Activated T-cell treated with anti-CD3 and anti-CD28 coated beads, Interleukin-2, amount 50 U/mL, for 48 hours (primary cell): ENCODE data around the gene EIF3A.
A peak's percentile ranks its signal among the peaks of the same experiment; 100 is the strongest.
"Not testable (repeated sequence)": the region's sequence is repeated elsewhere in the genome, so short reads cannot be mapped to it uniquely, and the experiment has no call there.

Source experiments
- DNase-seq, 2 experiments: peaks; one replicate each; pipeline ENCODE4 v3.0.0-alpha.2; 2020

Gene EIF3A, protein sequence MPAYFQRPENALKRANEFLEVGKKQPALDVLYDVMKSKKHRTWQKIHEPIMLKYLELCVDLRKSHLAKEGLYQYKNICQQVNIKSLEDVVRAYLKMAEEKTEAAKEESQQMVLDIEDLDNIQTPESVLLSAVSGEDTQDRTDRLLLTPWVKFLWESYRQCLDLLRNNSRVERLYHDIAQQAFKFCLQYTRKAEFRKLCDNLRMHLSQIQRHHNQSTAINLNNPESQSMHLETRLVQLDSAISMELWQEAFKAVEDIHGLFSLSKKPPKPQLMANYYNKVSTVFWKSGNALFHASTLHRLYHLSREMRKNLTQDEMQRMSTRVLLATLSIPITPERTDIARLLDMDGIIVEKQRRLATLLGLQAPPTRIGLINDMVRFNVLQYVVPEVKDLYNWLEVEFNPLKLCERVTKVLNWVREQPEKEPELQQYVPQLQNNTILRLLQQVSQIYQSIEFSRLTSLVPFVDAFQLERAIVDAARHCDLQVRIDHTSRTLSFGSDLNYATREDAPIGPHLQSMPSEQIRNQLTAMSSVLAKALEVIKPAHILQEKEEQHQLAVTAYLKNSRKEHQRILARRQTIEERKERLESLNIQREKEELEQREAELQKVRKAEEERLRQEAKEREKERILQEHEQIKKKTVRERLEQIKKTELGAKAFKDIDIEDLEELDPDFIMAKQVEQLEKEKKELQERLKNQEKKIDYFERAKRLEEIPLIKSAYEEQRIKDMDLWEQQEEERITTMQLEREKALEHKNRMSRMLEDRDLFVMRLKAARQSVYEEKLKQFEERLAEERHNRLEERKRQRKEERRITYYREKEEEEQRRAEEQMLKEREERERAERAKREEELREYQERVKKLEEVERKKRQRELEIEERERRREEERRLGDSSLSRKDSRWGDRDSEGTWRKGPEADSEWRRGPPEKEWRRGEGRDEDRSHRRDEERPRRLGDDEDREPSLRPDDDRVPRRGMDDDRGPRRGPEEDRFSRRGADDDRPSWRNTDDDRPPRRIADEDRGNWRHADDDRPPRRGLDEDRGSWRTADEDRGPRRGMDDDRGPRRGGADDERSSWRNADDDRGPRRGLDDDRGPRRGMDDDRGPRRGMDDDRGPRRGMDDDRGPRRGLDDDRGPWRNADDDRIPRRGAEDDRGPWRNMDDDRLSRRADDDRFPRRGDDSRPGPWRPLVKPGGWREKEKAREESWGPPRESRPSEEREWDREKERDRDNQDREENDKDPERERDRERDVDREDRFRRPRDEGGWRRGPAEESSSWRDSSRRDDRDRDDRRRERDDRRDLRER (N-terminal part only)

DNA sequence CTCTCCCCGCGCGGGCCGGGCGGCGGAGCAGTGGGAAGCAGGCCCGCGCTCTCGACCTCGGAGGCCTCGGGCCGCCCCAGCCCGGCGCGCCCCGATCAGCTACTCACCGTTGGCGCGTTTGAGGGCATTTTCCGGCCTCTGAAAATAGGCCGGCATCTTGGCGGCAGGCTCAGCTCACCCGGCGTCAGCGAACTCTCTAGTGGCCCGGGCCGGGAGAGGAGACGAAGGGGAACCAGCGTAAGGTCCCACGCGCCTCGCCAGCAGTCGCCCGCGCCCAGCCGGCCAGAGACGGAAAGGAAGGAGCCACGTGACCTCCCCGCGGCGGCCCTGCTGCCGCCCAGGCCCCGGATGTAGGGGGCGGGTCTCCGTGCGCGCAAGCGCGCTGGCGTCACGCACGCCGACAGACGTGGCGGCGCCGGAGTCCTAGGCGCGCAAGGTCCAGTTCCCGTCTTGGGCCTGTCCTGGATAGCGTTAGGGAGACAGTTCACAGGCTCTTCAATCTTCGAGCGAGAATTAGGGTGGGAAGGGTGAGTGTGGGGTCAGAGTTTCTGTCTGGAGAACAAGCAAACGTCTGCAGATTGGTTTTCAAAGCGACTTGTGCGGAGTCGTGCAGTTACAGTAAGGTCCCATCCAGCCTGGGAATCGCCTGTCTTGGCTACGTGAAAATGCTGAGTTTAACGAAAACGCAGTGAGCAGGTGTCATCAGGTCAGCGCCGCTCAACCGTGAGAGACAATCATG is at the start of gene EIF3A:
Gene EIF3A (minus strand): TSS at position 297 of the 739 bp plus-strand sequence. CDS start 141 bp downstream, at position 156.
- DNase-seq, result peak; percentile 93 to 96

DNA sequence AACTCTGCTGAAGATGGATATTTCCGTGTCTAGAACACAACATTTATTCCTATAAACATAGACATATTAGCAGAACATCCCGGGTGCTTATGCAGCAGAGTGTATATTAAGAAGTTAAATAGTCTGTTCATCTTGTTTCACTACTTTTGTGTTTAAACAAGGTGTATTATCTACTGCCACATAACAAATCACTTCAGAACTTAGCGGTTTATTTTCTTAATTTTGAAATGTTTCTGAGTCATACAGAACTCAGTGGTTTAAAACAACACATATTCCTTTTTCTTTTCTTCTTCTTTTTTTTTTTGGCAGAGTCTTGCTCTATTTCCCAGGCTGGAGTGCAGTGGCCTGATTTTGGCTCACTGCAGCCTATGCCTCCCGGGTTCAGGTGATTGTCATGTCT is 49.1 kb upstream of the EIF3A start:
- no peak for DNase-seq

DNA sequence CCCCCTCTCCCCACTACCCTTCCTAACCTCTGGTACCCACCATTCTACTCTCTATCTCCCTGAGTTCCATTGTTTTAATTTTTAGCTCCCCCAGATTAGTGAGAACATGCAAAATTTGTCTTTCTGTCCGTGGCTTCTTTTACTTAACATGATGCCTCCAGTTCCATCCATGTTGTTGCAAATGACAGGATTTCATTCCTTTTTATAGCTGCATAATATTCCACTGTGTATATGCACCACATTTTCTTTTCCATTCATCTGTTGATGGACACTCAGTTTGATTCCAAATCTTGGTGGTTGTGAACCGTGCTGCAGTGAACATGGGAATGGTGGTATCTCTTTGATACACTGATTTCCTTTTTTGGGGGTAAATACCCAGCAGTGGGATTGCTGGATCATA is 45.3 kb upstream of the EIF3A start:
- DNase-seq, result no peak

DNA sequence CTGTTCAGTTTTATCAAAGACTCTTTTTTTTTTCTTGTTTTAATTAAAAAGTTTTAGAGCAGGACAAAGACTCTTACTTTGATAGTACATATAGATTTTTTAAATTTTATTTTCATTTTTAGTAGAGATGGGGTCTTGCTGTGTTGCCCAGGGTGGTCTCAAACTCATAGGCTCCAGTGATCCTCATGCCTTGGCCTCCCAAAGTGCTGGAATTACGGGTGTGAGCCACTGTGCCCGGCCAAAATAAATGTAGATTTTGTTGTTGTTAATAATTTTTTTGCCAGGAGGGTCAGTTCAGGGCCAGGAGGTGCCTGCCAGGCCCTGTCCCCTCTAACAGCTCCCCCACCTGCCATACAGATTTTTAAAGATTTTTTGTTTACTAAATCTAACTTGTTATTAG is 40.3 kb upstream of the EIF3A start:
- DNase-seq, result no peak

DNA sequence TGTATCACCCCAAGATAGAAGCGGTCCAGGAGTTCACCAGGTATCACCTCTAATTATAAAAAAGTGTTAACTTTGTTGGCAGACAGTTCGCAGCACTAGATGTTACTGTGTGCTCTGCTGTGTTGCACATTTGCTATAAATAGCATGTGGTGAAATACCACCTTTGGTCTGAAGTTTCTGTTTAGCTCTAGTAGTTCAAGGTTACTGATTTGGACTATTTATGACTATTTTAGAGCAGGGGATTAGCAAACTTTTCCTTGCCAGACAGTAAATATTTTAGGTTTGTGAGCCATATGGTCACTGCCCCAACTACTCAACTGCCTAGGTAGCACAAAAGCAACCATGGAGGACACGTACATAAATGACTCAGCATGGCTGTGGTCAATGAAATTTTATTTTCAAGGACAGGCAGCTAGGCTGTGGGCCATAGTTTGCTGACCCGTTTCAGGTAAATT is 39.8 kb upstream of the EIF3A start:
- DNase-seq, result no peak

DNA sequence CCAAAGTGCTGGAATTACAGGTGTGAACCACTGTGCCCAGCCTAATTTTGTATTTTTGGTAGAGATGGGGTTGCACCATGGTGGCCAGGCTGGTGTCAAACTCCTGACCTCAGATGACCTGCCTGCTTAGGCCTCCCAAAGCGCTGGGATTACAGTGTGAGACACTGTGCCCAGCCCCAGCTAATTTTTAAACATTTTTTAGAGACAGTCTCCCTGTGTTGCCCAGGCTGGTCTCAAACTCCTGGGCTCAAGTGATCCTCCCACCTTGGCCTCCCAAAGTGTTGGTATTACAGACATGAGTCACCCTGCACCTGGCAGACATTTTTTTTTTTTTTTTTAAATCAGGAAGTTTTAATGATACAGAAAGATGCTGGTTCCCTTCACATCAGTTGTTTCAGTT is 38.8 kb upstream of the EIF3A start:
- DNase-seq, result no peak

DNA sequence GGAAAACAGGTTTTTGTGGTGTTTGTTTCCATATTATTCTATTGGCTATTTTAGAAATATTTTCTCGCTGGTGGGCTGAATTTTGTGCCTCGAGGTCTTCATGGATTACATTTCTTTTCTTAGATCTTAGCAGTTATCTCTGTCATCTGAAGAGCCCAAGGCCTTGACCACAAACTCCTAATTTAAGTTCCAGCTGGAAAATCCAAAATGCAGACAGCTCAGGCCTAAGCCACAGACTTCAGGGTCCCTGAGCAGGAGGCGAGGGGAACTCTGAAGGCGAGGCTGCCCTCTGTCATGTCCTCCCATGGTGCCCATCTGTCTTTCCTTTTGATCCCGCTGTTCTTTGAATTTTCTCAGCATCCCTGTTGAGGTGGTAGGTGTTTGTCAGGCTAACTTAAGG is 37.6 kb upstream of the EIF3A start:
- DNase-seq, result no peak

DNA sequence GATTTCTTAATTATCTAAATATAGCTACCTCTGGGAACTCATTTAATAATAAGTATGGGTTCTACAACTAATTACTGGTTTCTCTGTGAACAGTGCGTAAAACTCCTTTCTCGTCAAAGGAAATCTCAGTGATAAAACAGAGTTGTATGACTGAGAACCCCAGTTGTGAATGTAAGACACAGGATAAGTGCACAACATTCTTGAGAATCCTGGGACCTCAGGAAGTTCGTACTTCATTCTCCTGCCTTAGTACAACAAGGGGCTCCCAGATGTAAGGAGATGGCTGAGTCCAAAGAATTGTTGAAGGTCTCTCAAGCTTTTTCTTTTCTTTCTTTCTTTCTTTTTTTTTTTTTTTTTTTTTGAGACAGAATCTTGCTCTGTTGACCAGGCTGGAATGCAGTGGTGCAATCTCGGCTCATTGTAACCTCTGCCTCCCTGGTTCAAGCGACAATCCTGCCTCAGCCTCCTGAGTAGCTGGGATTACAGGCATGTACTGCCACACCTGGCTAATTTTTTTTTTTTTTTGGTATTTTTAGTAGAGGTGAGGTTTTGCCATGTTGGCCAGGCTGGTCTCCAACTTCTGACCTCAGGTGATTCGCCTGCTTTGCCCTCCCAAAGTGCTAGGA is 35.8 kb upstream of the EIF3A start:
- no peak for DNase-seq

DNA sequence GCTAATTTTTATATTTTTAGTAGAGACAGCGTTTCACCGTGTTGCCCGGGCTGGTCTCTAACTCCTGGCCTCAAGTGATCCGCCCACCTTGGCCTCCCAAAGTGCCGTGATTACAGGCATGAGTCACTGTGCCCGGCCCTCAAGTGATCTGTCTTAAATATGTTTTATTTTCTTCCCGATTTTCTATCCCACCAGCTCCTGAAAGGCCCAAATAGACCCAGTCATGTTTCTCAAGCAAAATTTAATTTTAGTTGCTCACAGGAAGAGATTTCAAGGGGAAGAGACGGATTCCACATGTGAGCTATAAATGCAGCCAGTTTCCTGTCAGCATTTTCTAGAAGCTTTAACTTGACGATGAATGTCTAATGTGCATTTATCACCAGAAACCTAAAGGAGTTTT is 35.3 kb upstream of the EIF3A start:
- no peak for DNase-seq

DNA sequence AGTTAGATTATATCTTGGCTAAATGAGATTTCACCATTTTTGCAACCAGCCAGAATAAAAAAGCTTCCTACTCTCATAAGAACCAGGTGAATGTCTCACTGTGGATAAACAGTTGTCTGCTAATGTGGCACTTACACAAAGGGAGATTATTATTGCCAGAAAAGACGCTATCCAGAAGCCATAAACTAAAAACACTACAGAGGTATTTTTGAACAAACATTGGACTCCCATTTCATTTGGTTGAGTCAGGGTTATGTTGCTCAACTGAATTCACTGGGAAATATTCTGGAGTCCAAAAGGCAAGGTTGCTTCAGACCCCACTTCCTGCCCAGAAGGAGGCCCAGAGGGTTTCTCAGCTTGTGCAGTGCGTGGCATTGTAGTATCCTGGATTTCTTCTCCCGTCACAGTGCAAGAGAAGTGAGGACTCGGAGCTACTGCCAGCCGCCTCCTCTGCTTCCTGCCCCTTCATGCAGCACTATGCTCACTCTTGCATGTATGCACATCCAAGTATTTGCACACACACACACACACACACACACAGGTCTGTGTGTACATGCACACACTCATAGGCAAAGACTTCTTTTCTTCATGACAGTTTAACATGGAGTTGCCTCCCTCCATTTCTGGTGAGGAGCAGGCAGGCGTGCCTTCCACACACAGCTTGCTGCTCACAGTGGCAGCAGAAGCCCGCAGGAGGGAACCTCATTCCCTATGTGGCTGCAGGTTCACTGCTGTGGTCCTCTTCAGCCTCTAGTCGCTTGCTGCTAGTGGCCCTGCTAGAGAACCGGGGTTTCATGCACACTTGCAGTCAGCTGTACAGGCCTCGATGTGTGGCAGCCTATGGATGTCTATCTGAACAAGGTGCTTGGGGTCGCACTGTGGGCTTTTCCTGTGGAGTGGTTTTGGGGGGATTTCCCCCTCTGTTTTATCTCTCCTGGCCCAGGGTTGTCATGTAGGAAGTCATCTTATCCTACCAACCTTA is 33.4 kb upstream of the EIF3A start:
- DNase-seq, result no peak

DNA sequence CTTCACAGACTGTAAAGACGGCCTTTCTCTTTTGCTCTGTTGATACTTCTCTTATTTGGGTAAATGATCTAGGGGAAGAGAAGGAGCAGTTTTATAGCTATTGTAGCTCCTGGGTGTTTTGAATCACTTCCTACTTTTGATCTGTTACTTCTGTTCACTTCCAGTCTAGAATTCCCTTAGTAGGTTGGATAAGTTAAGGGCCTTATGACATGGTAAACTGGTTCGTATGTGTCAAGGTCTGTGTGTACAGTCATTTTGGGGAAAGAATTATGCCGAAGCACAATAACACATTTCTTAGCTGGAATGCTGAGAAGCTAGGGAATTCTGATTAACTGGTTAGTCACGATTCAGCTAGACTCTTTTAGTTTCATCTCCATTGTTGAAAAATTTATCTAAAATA is 31.4 kb upstream of the EIF3A start:
- DNase-seq, result no peak

DNA sequence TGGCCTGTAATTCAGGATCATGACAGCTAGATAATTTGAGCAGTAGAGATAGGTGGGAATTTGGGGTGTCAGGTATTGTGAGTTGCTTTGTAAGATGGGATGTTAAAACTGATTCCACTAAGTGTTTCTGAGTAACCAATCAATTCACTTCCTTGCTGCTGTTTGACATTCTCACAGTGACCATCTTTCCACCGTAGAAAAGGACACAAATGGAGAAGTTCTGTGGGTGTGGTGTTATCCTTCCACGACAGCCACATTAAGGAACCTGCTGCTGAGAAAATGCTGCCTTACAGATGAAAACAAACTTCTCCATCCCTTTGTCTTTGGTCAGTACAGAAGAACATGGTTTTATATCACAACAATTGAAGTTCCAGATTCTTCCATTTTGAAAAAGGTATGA is 27.2 kb upstream of the EIF3A start:
- DNase-seq, result not testable (repeated sequence)

DNA sequence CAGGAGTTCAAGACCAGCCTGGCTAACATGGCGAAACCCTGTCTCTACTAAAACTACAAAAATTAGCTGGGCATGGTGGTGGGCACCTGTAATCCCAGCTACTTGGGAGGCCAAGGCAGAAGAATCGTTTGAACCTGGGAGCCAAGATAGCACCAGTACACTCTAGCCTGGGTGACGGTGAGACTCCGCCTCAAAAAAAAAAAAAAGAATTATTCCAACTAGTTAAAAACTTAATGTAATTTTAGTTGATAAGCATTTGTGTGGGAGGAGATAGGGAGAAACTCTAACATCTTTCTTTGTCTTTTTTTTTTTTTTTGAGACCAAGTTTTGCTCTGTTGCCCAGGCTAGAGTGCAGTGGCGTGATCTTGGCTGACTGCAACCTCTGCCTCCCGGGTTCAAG is 26.5 kb upstream of the EIF3A start:
- DNase-seq, result not testable (repeated sequence)

DNA sequence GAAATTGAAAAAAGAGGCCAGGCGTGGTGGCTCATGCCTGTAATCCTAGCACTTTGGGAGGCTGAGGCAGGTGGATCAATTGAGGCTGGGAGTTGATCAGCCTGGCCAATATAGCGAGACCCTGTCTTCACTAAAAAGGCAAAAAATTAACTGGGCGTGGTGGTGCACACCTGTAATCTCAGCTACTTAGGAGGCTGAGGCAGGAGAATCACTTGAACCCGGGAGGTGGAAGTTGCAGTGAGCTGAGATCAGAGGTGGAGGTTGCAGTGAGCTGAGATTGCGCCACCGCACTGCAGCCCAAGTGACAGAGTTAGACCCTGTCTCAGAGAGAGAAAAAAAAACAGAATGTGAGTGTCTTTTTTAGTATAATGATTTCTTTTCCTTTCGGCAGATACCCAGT is 25.3 kb upstream of the EIF3A start:
- not testable (repeated sequence) for DNase-seq

DNA sequence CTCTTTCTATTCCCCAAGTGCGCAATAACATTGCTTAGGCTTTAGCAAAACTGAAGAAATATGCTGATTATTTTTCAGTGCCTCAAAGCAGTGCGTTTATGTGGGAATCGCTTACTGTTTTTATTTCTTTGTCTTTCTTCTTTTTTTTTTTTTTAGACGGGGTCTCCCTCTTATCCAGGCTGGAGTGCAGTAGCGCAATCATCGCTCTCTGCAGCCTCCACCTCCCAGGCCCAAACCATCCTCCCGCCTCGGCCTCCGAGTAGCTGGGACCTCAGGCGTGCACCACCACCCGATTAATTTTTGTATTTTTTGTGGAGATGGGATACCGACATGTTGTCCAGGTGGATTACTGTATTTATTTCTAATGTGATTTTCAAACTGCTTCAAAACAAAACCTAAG is 24.5 kb upstream of the EIF3A start:
- no peak for DNase-seq

DNA sequence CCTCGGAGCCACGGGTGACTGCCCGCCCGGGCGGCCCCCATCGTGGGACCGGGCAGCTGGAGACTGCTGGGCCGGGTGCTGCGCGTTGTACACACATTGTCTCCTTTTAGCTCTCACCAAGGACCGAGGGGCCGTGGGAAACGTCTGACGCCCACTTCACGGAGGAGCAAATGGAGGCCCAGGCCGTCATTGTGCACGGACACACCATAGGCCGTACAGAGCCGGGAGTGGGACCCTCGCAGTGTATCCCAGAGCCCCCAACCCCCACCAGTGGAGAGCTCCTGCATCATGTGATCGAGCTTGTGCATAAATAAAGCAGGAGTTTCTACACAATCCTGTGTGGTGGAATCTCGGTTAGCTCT is 24.0 kb upstream of the EIF3A start:
- DNase-seq, result peak; percentile 50 to 53

DNA sequence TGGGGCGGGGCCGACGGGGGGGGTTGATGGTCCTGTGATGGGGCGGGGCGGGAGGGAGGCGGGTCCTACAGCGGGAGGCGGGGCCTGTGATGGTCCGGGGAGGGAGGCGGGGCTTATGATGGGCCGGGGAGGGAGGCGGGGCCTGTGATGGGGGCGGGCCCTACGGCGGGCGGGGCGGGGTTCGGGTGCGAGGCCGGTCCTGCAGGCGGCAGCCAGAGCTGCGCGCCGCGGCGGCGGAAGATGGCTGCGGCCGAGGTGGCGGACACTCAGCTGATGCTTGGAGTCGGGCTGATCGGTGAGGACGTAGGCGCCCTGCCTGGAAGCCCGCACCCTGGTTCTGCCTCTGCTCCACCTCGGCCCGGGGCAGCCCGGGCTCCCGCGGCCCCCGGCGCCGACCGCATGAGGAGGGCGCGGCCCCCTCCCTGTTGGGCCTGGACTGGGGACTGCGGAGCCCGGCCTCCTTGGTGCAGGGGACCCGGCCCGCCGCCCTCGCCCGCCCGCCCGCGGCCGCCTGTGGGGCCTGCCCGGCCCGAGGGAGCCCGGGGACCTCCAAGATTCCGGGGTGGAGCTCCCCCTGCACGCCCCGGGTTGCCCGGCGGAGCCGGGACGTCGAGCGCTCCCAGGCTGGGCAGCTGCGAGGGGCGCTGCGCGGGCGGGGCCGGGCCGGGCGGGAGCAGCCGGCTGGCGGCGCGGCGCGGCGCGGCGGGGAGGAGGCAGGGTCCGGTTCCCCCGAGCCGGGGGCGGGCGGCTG is 23.5 kb upstream of the EIF3A start, which contains the start of gene DENND10:
Gene DENND10 (plus strand): TSS at position 211 of the 751 bp plus-strand sequence. CDS start 30 bp downstream, at position 241.
- DNase-seq, result peak; percentile 79 to 85

DNA sequence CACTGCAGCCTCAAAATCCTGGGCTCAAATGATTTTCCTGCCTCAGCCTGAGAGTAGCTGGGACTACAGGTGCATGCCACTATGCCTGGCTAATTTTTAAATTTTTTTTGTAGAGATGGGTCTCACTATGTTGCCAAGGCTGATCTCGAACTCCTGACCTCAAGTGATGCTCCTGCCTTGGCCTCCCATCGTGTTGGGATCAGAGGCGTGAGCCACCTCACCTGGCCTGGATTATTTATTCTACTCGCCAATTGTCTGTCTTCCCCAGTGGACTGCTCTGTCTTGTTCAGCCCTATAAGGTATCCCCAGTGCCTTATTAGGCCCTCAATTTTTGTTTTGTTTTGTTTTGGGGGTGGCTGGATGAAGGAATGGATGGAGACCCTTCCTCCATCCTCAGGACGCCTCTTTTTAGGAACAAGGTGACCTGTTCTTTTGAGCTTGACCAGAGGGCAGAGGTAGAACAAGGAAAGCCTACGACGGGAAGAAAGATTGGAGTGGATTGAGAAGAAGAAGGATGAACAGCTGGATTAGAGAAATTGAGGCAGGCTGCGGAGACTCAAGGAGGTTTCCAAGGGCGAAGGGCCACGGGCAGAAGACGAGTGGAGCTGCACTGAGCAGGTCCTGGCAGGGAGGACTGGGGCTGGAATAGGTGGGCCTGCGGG is 22.8 kb upstream of the EIF3A start:
- no peak for DNase-seq
